Mesenchymal stem cell (in vitro differentiated cells and primary cell): ENCODE measurements around the gene C6orf15.

Experiments
- DNase-seq: peaks from one replicate; pipeline ENCODE4 v3.0.0-alpha.2; 2013
- H2AFZ ChIP-seq: one replicate; pipeline ENCODE4 v1.6.1; 2013; ENCODE audit warnings: low read depth, mild to moderate bottlenecking, control low read depth, inconsistent platforms, low read length, moderate library complexity
- H2AK5ac ChIP-seq: 2 replicates; pipeline ENCODE4 v1.6.1; 2013; ENCODE audit warnings: low read length, moderate library complexity, mild to moderate bottlenecking, inconsistent platforms; ENCODE audit not compliant: severe bottlenecking
- H2BK120ac ChIP-seq: one replicate; pipeline ENCODE4 v1.6.1; 2013; ENCODE audit warnings: low read depth, mild to moderate bottlenecking, inconsistent platforms, low read length, moderate library complexity
- H2BK12ac ChIP-seq, 2 experiments: one replicate each; pipeline ENCODE4 v1.6.1; 2013; ENCODE audit warnings: inconsistent platforms in 2 of 2, low read length in 2 of 2, mild to moderate bottlenecking in 2 of 2, moderate library complexity in 2 of 2, control low read depth in 1 of 2
- H2BK15ac ChIP-seq: one replicate; pipeline ENCODE4 v1.6.1; 2013; ENCODE audit warnings: mild to moderate bottlenecking, low read depth, inconsistent platforms; ENCODE audit not compliant: poor library complexity, severe bottlenecking
- H2BK5ac ChIP-seq: 2 replicates; pipeline ENCODE4 v1.6.1; 2013; ENCODE audit warnings: low read depth, mild to moderate bottlenecking, low read length, control low read depth, inconsistent platforms; ENCODE audit not compliant: poor library complexity, severe bottlenecking
- H3K14ac ChIP-seq, 2 experiments: one replicate each; pipeline ENCODE4 v1.6.1; 2013; ENCODE audit warnings: inconsistent platforms in 2 of 2, low read length in 2 of 2, control low read depth in 1 of 2, mild to moderate bottlenecking in 1 of 2, moderate library complexity in 1 of 2
- H3K18ac ChIP-seq, 2 experiments: one replicate each; pipeline ENCODE4 v1.6.1; 2013; ENCODE audit warnings: inconsistent platforms in 2 of 2, low read length in 2 of 2, control low read depth in 1 of 2, low read depth in 1 of 2, mild to moderate bottlenecking in 1 of 2
- H3K23ac ChIP-seq, 2 experiments: one replicate each; pipeline ENCODE4 v1.6.1; 2013; ENCODE audit warnings: inconsistent platforms in 2 of 2, low read length in 2 of 2, mild to moderate bottlenecking in 2 of 2, moderate library complexity in 2 of 2, control low read depth in 1 of 2
- H3K27ac ChIP-seq: 2 replicates; pipeline ENCODE4 v1.5.1; 2013; ENCODE audit warnings: mild to moderate bottlenecking, moderate library complexity, low read length, control low read depth, inconsistent platforms; ENCODE audit not compliant: poor library complexity, severe bottlenecking
- H3K27me3 ChIP-seq, 2 experiments: 2 replicates each; pipeline versions ENCODE4 v1.6.1 to v1.7.0; 2013; ENCODE audit warnings: low read length in 2 of 2, mild to moderate bottlenecking in 2 of 2, moderate library complexity in 2 of 2, control low read depth in 1 of 2, inconsistent platforms in 1 of 2; ENCODE audit not compliant: control insufficient read depth in 1 of 2, insufficient read depth in 1 of 2
- H3K36me3 ChIP-seq, 2 experiments: 2 replicates each; pipeline versions ENCODE4 v1.6.1 to v1.7.0; 2013; ENCODE audit warnings: low read length in 2 of 2, control low read depth in 1 of 2, inconsistent platforms in 1 of 2, low read depth in 1 of 2, mild to moderate bottlenecking in 1 of 2; ENCODE audit not compliant: insufficient read depth in 2 of 2, control insufficient read depth in 1 of 2
- H3K4ac ChIP-seq, 2 experiments: one replicate each; pipeline ENCODE4 v1.6.1; 2013; ENCODE audit warnings: inconsistent platforms in 2 of 2, low read length in 2 of 2, mild to moderate bottlenecking in 2 of 2, moderate library complexity in 2 of 2, control low read depth in 1 of 2, low read depth in 1 of 2
- H3K4me1 ChIP-seq: 2 replicates; pipeline ENCODE4 v1.6.1; 2013; ENCODE audit warnings: low read depth, low read length, control low read depth; ENCODE audit not compliant: control insufficient read depth, insufficient read depth
- H3K4me2 ChIP-seq: 2 replicates; pipeline ENCODE4 v1.6.1; 2013; ENCODE audit warnings: low read length, mild to moderate bottlenecking, inconsistent platforms; ENCODE audit not compliant: poor library complexity, severe bottlenecking
- H3K4me3 ChIP-seq, 2 experiments: 2 replicates each; pipeline versions ENCODE4 v1.5.1 to v1.7.0; 2013; ENCODE audit warnings: low read length in 2 of 2, mild to moderate bottlenecking in 2 of 2, control low read depth in 1 of 2, low read depth in 1 of 2; ENCODE audit not compliant: insufficient read depth in 1 of 2
- H3K79me1 ChIP-seq: replicated peaks from 2 replicates; pipeline ENCODE4 v1.6.1; 2013; ENCODE audit warnings: mild to moderate bottlenecking, control low read depth, low read length, inconsistent platforms; ENCODE audit not compliant: poor library complexity, severe bottlenecking
- H3K9ac ChIP-seq: 2 replicates; pipeline ENCODE4 v1.7.0; 2013; ENCODE audit warnings: mild to moderate bottlenecking, low read length, moderate library complexity
- H3K9me3 ChIP-seq: 2 replicates; pipeline ENCODE4 v1.7.0; 2013; ENCODE audit warnings: mild to moderate bottlenecking, low read length; ENCODE audit not compliant: control insufficient read depth
- H4K8ac ChIP-seq: one replicate; pipeline ENCODE4 v1.6.1; 2013; ENCODE audit warnings: inconsistent platforms, mild to moderate bottlenecking, low read length, moderate library complexity
- H4K91ac ChIP-seq: one replicate; pipeline ENCODE4 v1.6.1; 2013; ENCODE audit warnings: mild to moderate bottlenecking, low read length, inconsistent platforms
- WGBS: methylation state at CpG from one replicate; pipeline ENCODE4 v1.1.7; 2013; ENCODE audit warnings: mixed read lengths; 5-methylcytosine and 5-hydroxymethylcytosine counted together

The C6orf15 gene

GRCh38 chr6:31114970-31115849 lies 2.8 kb upstream of the C6orf15 start:
- H3K36me3 ChIP-seq = peaks cover 0 to 12% of the 10 kb centered on the region in 2 experiments
- H3K23ac ChIP-seq = no peak overlapping the region
- H3K4ac ChIP-seq = peak overlapping the region; percentile 3 to 7
- H4K8ac ChIP-seq = peak overlapping the region; percentile 33
- H3K9ac ChIP-seq = peak overlapping the region; percentile 85
- H2BK120ac ChIP-seq = peak overlapping the region; percentile 34
- peak overlapping the region; percentile 6 to 22 for H3K18ac ChIP-seq
- H2AK5ac ChIP-seq = peak overlapping the region; percentile 87
- 81% methylated on average over 7 of the region's 9 CpGs for WGBS
- H3K4me3 ChIP-seq = peak overlapping the region in 1 of 2 experiments; percentile 63
- H2AFZ ChIP-seq = no peak overlapping the region
- H3K9me3 ChIP-seq = no peaks in the 10 kb centered on the region
- peak overlapping the region; percentile 70 for H3K27ac ChIP-seq
- peak overlapping the region; percentile 73 for H4K91ac ChIP-seq
- peak; percentile 19 for DNase-seq
- peaks cover 8 to 12% of the 10 kb centered on the region in 2 experiments for H3K27me3 ChIP-seq
- H2BK5ac ChIP-seq = peak overlapping the region; percentile 66
- peaks cover 22% of the 10 kb centered on the region for H3K79me1 ChIP-seq
- peak overlapping the region; percentile 38 for H3K4me2 ChIP-seq
- peaks cover 22% of the 10 kb centered on the region for H3K4me1 ChIP-seq
- H2BK15ac ChIP-seq = no peak overlapping the region
- peak overlapping the region in 1 of 2 experiments; percentile 57 for H2BK12ac ChIP-seq
- peak overlapping the region in 1 of 2 experiments; percentile 94 for H3K14ac ChIP-seq

- Histone ChIP-seq H2AFZ (no peak within 1 kb of the TSS), H3K4ac (peak within 1 kb of the TSS; percentile 3 to 7), H3K79me1 (peaks cover 22% of the 10 kb centered on the region), H3K4me1 (peaks cover 22% of the 10 kb centered on the region), H3K14ac (peak within 1 kb of the TSS in 1 of 2 experiments; percentile 94), H3K4me3 (peak within 1 kb of the TSS in 1 of 2 experiments; percentile 63), H3K23ac (no peak within 1 kb of the TSS), H2BK15ac (no peak within 1 kb of the TSS), H2BK5ac (peak within 1 kb of the TSS; percentile 66), H3K4me2 (peak within 1 kb of the TSS; percentile 38), H3K18ac (peak within 1 kb of the TSS; percentile 6 to 22), H4K91ac (peak within 1 kb of the TSS; percentile 73), H3K36me3 (peaks cover 0 to 12% of the 10 kb centered on the region in 2 experiments), H3K9me3 (no peaks in the 10 kb centered on the region), H3K9ac (peak within 1 kb of the TSS; percentile 85), H4K8ac (peak within 1 kb of the TSS; percentile 33), H2AK5ac (peak within 1 kb of the TSS; percentile 87), H2BK120ac (peak within 1 kb of the TSS; percentile 34), H2BK12ac (peak within 1 kb of the TSS; percentile 11 to 57), H3K27ac (peak within 1 kb of the TSS; percentile 70), H3K27me3 (peaks cover 13 to 19% of the 10 kb centered on the region in 2 experiments)
- 1% methylated on average over 3 of the region's 3 CpGs for WGBS
- DNase-seq = peak; percentile 88
These were observed 2.1 kb upstream of the C6orf15 start, which contains the start of gene PSORS1C1 for GRCh38 chr6:31114541-31114878. TSS of gene PSORS1C1 (plus strand) at chr6:31114800. CDS start at chr6:31129633, 14,833 bp downstream.

GRCh38 chr6:31113861-31114540 lies 1.6 kb upstream of the C6orf15 start:
- Histone ChIP-seq H3K9me3 (no peaks in the 10 kb centered on the region), H2BK120ac (no peak overlapping the region), H3K9ac (peak overlapping the region; percentile 85), H3K14ac (no peak overlapping the region), H3K27me3 (peaks cover 13 to 24% of the 10 kb centered on the region in 2 experiments), H3K4me3 (peak overlapping the region in 1 of 2 experiments; percentile 63), H3K27ac (peak overlapping the region; percentile 70), H2AK5ac (no peak overlapping the region), H3K18ac (no peak overlapping the region), H3K4me2 (no peak overlapping the region), H4K8ac (no peak overlapping the region), H2AFZ (no peak overlapping the region), H3K4me1 (peaks cover 22% of the 10 kb centered on the region), H4K91ac (no peak overlapping the region), H2BK15ac (no peak overlapping the region), H3K36me3 (peaks cover 0 to 12% of the 10 kb centered on the region in 2 experiments), H2BK12ac (peak overlapping the region in 1 of 2 experiments; percentile 11), H3K4ac (no peak overlapping the region), H3K79me1 (peaks cover 22% of the 10 kb centered on the region), H3K23ac (no peak overlapping the region), H2BK5ac (no peak overlapping the region)
- DNase-seq = no peak
- WGBS = 28% methylated on average over 6 of the region's 7 CpGs

- Histone ChIP-seq H2BK120ac (no peak overlapping the region), H3K23ac (no peak overlapping the region), H3K36me3 (peaks cover 0 to 1% of the 10 kb centered on the region in 2 experiments), H3K27ac (no peak overlapping the region), H3K18ac (no peak overlapping the region), H3K9ac (no peak overlapping the region), H3K4me3 (no peak overlapping the region), H3K9me3 (no peaks in the 10 kb centered on the region), H2AFZ (no peak overlapping the region), H4K8ac (no peak overlapping the region), H2AK5ac (peak overlapping the region; percentile 22), H2BK15ac (no peak overlapping the region), H3K27me3 (peaks cover 13 to 34% of the 10 kb centered on the region in 2 experiments), H3K4me1 (peaks cover 18% of the 10 kb centered on the region), H2BK12ac (no peak overlapping the region), H3K4ac (no peak overlapping the region), H3K79me1 (peaks cover 12% of the 10 kb centered on the region), H3K14ac (no peak overlapping the region), H4K91ac (no peak overlapping the region), H3K4me2 (no peak overlapping the region), H2BK5ac (no peak overlapping the region)
- WGBS = 93% methylated on average over 13 of the region's 13 CpGs
- no peak for DNase-seq
These were observed 663 bp downstream of the C6orf15 start for GRCh38 chr6:31111712-31112111.
